ENCODE data around the gene TMEM253. TPM values are rescaled to one million over a fixed set of nuclear protein-coding genes. Genes with fewer than 3 reads are reported as not detected.

TMEM253 gene
- total and polyA plus RNA-seq, 8 donors: 0.16 to 4.9 (median 1.1) TPM

- 79 to 83% methylated on average over 8 of the region's 8 CpGs for WGBS, 2 donors
- H3K9me3 ChIP-seq: no peaks in the 10 kb centered on the region
- TF ChIP-seq CTCF (IDR thresholded peaks at IDR 0.05): no peak
- FAIRE-seq (no peak), ATAC-seq (no peak), DNase-seq (no peak)
- H3K4me1 ChIP-seq: peaks cover 12 to 31% (median 18%) of the 10 kb centered on the region in 3 donors
- H3K4me3 ChIP-seq: no peak overlapping the region
- no peaks in the 10 kb centered on the region for H3K36me3 ChIP-seq
- no peaks in the 10 kb centered on the region for H3K27me3 ChIP-seq
- intact Hi-C loops (cut with DNase I): no loop called here
- H3K27ac ChIP-seq: peak overlapping the region in 3 of 4 donors; percentile 98
Observed at GRCh38 chr14:21105095-21105494, 4.2 kb downstream of the TMEM253 start.

- TF ChIP-seq CTCF (IDR thresholded peaks at IDR 0.05): no peak
- Histone ChIP-seq H3K4me3 (no peak overlapping the region), H3K36me3 (no peaks in the 10 kb centered on the region), H3K27me3 (no peaks in the 10 kb centered on the region), H3K27ac (peak overlapping the region in 2 of 4 donors; percentile 5 to 98), H3K9me3 (no peaks in the 10 kb centered on the region), H3K4me1 (peaks cover 12 to 30% (median 18%) of the 10 kb centered on the region in 3 donors)
- no peak for ATAC-seq
- no peak for FAIRE-seq
- no peak for DNase-seq
- WGBS, 2 donors: 54 to 63% methylated on average over 4 of the region's 4 CpGs
- intact Hi-C loops (cut with DNase I): no loop called here
Observed at GRCh38 chr14:21106176-21106497, 5.3 kb downstream of the TMEM253 start.

- Histone ChIP-seq H3K27me3 (no peaks in the 10 kb centered on the region), H3K4me3 (no peak overlapping the region), H3K9me3 (no peaks in the 10 kb centered on the region), H3K4me1 (peaks cover 12 to 30% (median 18%) of the 10 kb centered on the region in 3 donors), H3K36me3 (no peaks in the 10 kb centered on the region), H3K27ac (peak overlapping the region in 2 of 4 donors; percentile 5 to 98)
- FAIRE-seq (no peak), ATAC-seq (peak in 3 of 4 donors; percentile 40 to 46 (median 41)), DNase-seq (peak; percentile 79 to 88 (median 86))
- 11% methylated on average over 11 of the region's 11 CpGs for WGBS, 2 donors
- TF ChIP-seq CTCF (IDR thresholded peaks at IDR 0.05): peak; percentile 57 to 86 (median 81)
- intact Hi-C loops (cut with DNase I): no loop called here
Observed at GRCh38 chr14:21106498-21107282, 5.8 kb downstream of the TMEM253 start.

GRCh38 chr14:21107283-21107800, 6.5 kb downstream of the TMEM253 start:
- DNase-seq: peak in 1 of 6 donors; percentile 24
- H3K27ac ChIP-seq: peak overlapping the region in 1 of 4 donors; percentile 98
- no peak for TF ChIP-seq CTCF (IDR thresholded peaks at IDR 0.05)
- H3K4me1 ChIP-seq: peaks cover 12 to 30% (median 18%) of the 10 kb centered on the region in 3 donors
- no peak overlapping the region for H3K4me3 ChIP-seq
- intact Hi-C loops (cut with DNase I): no loop called here
- FAIRE-seq: no peak
- H3K36me3 ChIP-seq: no peaks in the 10 kb centered on the region
- H3K27me3 ChIP-seq: no peaks in the 10 kb centered on the region
- H3K9me3 ChIP-seq: no peaks in the 10 kb centered on the region
- no peak for ATAC-seq
- WGBS, 2 donors: 33 to 43% methylated on average over 5 of the region's 5 CpGs

- H3K27ac ChIP-seq: no peak overlapping the region
- H3K4me3 ChIP-seq: no peak overlapping the region
- H3K27me3 ChIP-seq: no peaks in the 10 kb centered on the region
- ATAC-seq: no peak
- H3K9me3 ChIP-seq: no peaks in the 10 kb centered on the region
- no peak for DNase-seq
- no peak for FAIRE-seq
- H3K4me1 ChIP-seq: peaks cover 12 to 26% (median 18%) of the 10 kb centered on the region in 3 donors
- 91 to 95% methylated on average over 4 of the region's 4 CpGs for WGBS, 2 donors
- no peaks in the 10 kb centered on the region for H3K36me3 ChIP-seq
- intact Hi-C loops (cut with DNase I): no loop called here
- TF ChIP-seq CTCF (IDR thresholded peaks at IDR 0.05): no peak
Observed at GRCh38 chr14:21108791-21109190, 7.9 kb downstream of the TMEM253 start.
